ENCODE data around the gene GSTT2B. TPM values are rescaled to one million over a fixed set of nuclear protein-coding genes. Genes with fewer than 3 reads are reported as not detected.

The GSTT2B gene
- total RNA-seq, 1 donor from 2014 or later: not detected

Other genes with a start within 250 kb of the GSTT2B start
- gene ZNF70, start 210.1 kb downstream of the GSTT2B start, total RNA-seq: 2.5 and 3.0 TPM in 2 replicates
- gene VPREB3, start 206.8 kb downstream of the GSTT2B start, total RNA-seq: not detected in 2 replicates
- 0.32 and 0.57 TPM in 2 replicates for gene C22orf15, start 198.2 kb downstream of the GSTT2B start, total RNA-seq
- 52.5 and 59.5 TPM in 2 replicates for gene CHCHD10, start 193.2 kb downstream of the GSTT2B start, total RNA-seq
- 0.45 and 0.73 TPM in 2 replicates for gene MMP11, start 188.3 kb downstream of the GSTT2B start, total RNA-seq
- gene SMARCB1, start 174.2 kb downstream of the GSTT2B start, total RNA-seq: 82.7 and 89.2 TPM in 2 replicates
- gene DERL3, start 122.2 kb downstream of the GSTT2B start, total RNA-seq: 12.5 and 15.0 TPM in 2 replicates
- gene SLC2A11, start 103.3 kb downstream of the GSTT2B start, total RNA-seq: 7.3 and 7.5 TPM in 2 replicates
- gene MIF, start 66.8 kb downstream of the GSTT2B start, total RNA-seq: 1,011 TPM in 2 replicates
- gene DDTL, start 5.7 kb upstream of the GSTT2B start, total RNA-seq: 4.7 and 5.8 TPM in 2 replicates
- gene DDT, start 13.2 kb upstream of the GSTT2B start, total RNA-seq: 114 and 117 TPM in 2 replicates
- 0.18 and 0.41 TPM in 2 replicates for gene GSTT2, start 18.9 kb upstream of the GSTT2B start, total RNA-seq
- gene GSTT4, start 44.3 kb upstream of the GSTT2B start, total RNA-seq: not detected in 2 replicates
- gene CABIN1, start 50.1 kb upstream of the GSTT2B start, total RNA-seq: 116 and 121 TPM in 2 replicates
- 0.59 and 0.89 TPM in 2 replicates for gene SUSD2, start 220.3 kb upstream of the GSTT2B start, total RNA-seq

Measured in T-helper 2 cell treated with Interferon-gamma antibody and Interleukin-4, amounts not matched to agents 100 ng/mL and 5 ng/mL, for 36 hours (primary cell).